ENCODE results near the gene PUS3.
"Not testable (repeated sequence)": the region's sequence is repeated elsewhere in the genome, so short reads cannot be mapped to it uniquely, and the experiment has no call there.

The PUS3 gene

DNA sequence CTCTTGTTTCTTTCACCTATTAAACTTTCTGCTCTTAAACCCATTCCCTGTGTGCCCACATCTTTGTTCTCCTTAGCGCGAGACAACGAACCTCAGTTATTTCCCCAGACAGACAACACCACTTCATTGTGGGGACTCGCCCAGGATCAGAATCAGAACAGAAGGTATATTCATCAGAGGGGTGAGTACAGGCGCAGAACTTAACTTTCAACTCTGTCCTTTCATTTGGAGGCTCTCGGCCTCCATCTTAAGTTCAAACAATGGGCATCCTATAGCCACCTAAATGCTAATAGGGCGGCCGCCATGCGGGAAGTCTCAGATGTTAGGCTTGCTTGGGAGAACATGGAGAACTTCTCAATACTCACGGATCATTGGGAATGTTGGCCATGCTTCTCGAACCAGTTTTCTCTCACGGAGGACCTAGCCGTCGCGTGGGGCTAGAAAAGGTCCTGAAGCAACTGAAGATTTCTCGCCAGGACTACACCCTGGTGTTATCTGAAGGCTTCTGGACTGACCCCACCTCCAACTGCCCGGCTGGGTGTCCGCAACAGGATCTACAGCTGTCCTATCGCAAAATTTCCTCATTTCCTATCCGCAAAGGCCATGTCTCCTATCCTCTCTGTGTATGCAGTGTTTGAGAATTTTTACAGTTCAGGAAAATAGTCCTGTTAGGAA, 29.0 kb downstream of the PUS3 start:
- H3K27me3 Mint-ChIP-seq: peaks cover 2% of the 10 kb centered on the region
- H3K27ac Mint-ChIP-seq: no peak overlapping the region
- no peaks in the 10 kb centered on the region for H3K9me3 Mint-ChIP-seq (ENCODE audit: low read depth)
- no peaks in the 10 kb centered on the region for H3K4me1 Mint-ChIP-seq (ENCODE audit: low read depth)
- no peaks in the 10 kb centered on the region for H3K36me3 Mint-ChIP-seq
- H3K4me3 Mint-ChIP-seq: no peak overlapping the region

DNA sequence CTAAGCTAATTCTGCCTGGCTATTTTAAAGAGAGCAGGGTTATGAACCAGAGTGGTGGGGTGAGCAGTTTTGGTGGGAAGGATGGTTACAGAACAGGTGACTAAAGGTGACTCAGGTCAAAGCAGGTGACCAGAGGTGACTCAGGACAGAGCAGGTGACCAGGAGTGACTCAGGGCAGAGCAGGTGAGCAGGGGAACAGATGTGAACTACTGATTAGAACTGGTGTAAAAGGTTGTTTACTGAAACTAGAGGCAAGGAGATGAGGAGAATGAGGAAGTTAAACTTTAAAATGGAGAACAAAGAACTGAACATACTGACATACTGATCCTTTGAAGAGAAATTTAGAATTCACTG, 30.9 kb downstream of the PUS3 start:
- peaks cover 2% of the 10 kb centered on the region for H3K27me3 Mint-ChIP-seq
- H3K27ac Mint-ChIP-seq: no peak overlapping the region
- H3K36me3 Mint-ChIP-seq: no peaks in the 10 kb centered on the region
- no peaks in the 10 kb centered on the region for H3K9me3 Mint-ChIP-seq (ENCODE audit: low read depth)
- H3K4me3 Mint-ChIP-seq: no peak overlapping the region
- H3K4me1 Mint-ChIP-seq (ENCODE audit: low read depth): no peaks in the 10 kb centered on the region

- no peak overlapping the region for H3K27ac Mint-ChIP-seq
Measured at GRCh38 chr11:125871391-125872137, 31.4 kb downstream of the PUS3 start.

DNA sequence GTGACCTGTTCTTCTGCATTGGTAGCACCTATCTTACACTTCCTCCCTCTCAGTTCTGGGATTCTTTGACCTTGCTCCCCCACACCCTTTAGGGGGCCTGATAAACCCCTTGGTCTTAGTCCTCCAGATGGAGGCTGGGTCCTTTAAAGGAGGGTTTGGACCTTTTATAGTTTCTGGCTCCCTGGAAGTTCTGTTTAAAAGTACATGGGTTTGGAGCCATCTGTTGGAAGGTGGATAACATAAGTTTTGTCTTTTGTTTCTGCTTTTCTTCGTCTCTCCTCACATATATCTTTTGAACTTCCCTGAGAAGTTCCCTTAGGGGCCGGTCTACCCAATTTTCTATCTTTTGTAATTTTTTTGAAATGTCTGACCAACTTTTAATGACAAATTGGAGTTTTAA, 33.5 kb downstream of the PUS3 start:
- Mint-ChIP-seq H3K27ac (no peak overlapping the region), H3K36me3 (no peaks in the 10 kb centered on the region), H3K9me3 (ENCODE audit: low read depth) (no peaks in the 10 kb centered on the region), H3K4me3 (no peak overlapping the region), H3K27me3 (peaks cover 4% of the 10 kb centered on the region), H3K4me1 (ENCODE audit: low read depth) (no peaks in the 10 kb centered on the region)

More at GRCh38 chr11:125871391-125872137, 31.4 kb downstream of the PUS3 start:
- H3K27me3 Mint-ChIP-seq: peaks cover 2% of the 10 kb centered on the region
- H3K36me3 Mint-ChIP-seq: no peaks in the 10 kb centered on the region
- H3K9me3 Mint-ChIP-seq (ENCODE audit: low read depth): no peaks in the 10 kb centered on the region
- H3K4me3 Mint-ChIP-seq: no peak overlapping the region
- no peaks in the 10 kb centered on the region for H3K4me1 Mint-ChIP-seq (ENCODE audit: low read depth)

- not testable (repeated sequence) for H3K27ac Mint-ChIP-seq; H3K9me3 Mint-ChIP-seq (ENCODE audit: low read depth); H3K4me3 Mint-ChIP-seq; H3K27me3 Mint-ChIP-seq; H3K36me3 Mint-ChIP-seq; H3K4me1 Mint-ChIP-seq (ENCODE audit: low read depth)
Measured at GRCh38 chr11:125865354-125865753, 37.7 kb downstream of the PUS3 start.

- H3K36me3 Mint-ChIP-seq; H3K27ac Mint-ChIP-seq; H3K9me3 Mint-ChIP-seq (ENCODE audit: low read depth); H3K4me3 Mint-ChIP-seq; H3K4me1 Mint-ChIP-seq (ENCODE audit: low read depth); H3K27me3 Mint-ChIP-seq: not testable (repeated sequence)
Measured at GRCh38 chr11:125862786-125863185, 40.2 kb downstream of the PUS3 start.

DNA sequence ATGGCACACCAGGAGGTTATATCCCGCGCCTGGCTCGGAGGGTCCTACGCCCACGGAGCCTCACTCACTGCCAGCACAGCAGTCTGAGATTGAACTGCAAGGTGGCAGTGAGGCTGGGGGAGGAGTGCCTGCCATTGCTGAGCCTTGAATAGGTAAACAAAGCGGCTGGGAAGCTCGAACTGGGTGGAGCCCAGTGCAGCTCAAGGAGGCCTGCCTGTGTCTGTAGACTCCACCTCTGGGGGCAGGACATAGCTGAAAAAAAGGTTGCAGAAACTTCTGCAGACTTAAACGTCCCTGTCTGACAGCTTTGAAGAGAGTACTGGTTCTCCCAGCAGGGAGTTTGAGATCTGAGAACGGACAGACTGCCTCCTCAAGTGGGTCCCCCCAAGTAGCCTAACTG, 45.3 kb downstream of the PUS3 start:
- not testable (repeated sequence) for H3K9me3 Mint-ChIP-seq (ENCODE audit: low read depth); H3K4me3 Mint-ChIP-seq; H3K27me3 Mint-ChIP-seq; H3K36me3 Mint-ChIP-seq; H3K4me1 Mint-ChIP-seq (ENCODE audit: low read depth); H3K27ac Mint-ChIP-seq

- Mint-ChIP-seq H3K27ac (no peak overlapping the region), H3K36me3 (peaks cover 8% of the 10 kb centered on the region), H3K4me1 (ENCODE audit: low read depth) (no peaks in the 10 kb centered on the region), H3K4me3 (no peak overlapping the region), H3K27me3 (peaks cover 2% of the 10 kb centered on the region), H3K9me3 (ENCODE audit: low read depth) (peaks cover 21% of the 10 kb centered on the region)
Measured at GRCh38 chr11:125846188-125846587, 56.8 kb downstream of the PUS3 start.

Measured in activated naive CD8-positive, alpha-beta T cell (primary cell).